GM19043 (cell line): ENCODE data around the gene ZFPL1.

Experiments used
- ATAC-seq: cut with Tn5 transposase; IDR thresholded peaks from one replicate; pipeline ENCODE4 v1.9.1; 2021; ENCODE audit warnings: low read depth; ENCODE audit not compliant: unreplicated experiment

The ZFPL1 gene

GRCh38 chr11:65059959-65060824 lies 23.8 kb upstream of the ZFPL1 start:
- no peak for ATAC-seq

- no peak for ATAC-seq
Observed at GRCh38 chr11:65060913-65061408, 23.1 kb upstream of the ZFPL1 start.

GRCh38 chr11:65063532-65063931 lies 20.5 kb upstream of the ZFPL1 start:
- ATAC-seq = no peak

- ATAC-seq = no peak
Observed at GRCh38 chr11:65064847-65065240, 19.2 kb upstream of the ZFPL1 start.

DNA sequence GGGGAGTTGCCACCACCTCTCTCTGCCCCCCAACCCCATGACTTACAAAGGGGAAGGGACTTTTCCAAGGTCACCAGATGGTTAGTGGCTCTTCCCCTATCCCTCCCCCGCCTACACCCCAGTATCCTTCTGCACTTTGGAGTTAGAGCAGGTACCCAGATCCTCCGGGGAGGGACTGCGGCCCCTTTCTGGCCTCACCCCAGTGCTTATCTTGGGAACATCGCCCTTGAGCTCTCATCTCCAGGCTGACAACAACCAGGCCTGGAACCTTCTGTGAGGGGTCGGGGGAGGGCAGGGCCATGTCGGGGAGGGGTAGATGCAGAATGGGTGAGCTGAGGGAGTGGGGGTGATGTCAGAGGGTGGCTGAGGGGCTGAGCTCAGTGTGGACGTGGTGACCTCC lies 18.2 kb upstream of the ZFPL1 start:
- ATAC-seq = no peak

- no peak for ATAC-seq
Observed at GRCh38 chr11:65066315-65066714, 17.7 kb upstream of the ZFPL1 start.

DNA sequence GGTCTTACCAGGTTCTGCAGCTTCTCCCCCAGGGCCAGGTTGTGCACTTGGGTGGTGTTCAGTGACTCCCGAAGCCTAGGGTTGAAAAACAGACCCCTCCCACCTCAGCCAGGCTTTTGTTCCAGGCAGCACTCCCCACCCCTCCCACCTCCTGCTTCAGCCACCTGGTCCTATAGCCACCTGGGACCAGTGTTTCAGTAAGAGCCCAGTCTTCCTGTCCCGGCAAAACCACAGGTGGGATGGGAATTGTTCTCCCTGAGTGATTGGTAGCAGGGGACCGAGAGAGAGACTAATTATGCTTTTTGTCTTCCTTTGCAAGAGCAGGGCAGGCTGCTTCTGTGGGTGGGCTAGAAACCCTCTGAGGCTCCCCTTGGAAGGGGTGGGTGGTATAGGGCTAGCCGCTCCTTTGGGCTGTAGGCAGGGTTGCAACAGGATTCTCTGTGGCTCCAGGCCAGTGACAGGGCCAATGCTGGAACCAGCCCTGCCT lies 17.2 kb upstream of the ZFPL1 start:
- no peak for ATAC-seq

GRCh38 chr11:65067446-65067845 lies 16.6 kb upstream of the ZFPL1 start:
- no peak for ATAC-seq

DNA sequence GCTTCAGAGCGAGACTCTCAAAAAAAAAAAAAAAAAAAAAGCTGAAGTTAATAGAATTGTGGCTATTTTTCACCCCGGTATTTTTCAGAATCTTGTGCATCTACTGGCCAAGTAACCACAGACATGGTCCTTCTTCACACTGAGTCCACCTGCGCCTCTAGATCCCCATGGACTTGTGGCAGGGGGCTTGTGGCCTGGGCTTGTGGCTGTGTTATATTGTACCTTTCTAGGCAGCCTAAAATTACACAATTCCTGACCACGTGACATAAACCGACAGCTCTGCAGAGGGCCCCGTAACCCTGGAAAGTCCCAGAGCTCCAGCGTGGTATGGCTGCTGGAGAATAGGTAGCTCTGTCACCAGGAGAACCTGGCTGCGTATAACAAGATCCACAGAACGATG lies 14.8 kb upstream of the ZFPL1 start:
- ATAC-seq = no peak

DNA sequence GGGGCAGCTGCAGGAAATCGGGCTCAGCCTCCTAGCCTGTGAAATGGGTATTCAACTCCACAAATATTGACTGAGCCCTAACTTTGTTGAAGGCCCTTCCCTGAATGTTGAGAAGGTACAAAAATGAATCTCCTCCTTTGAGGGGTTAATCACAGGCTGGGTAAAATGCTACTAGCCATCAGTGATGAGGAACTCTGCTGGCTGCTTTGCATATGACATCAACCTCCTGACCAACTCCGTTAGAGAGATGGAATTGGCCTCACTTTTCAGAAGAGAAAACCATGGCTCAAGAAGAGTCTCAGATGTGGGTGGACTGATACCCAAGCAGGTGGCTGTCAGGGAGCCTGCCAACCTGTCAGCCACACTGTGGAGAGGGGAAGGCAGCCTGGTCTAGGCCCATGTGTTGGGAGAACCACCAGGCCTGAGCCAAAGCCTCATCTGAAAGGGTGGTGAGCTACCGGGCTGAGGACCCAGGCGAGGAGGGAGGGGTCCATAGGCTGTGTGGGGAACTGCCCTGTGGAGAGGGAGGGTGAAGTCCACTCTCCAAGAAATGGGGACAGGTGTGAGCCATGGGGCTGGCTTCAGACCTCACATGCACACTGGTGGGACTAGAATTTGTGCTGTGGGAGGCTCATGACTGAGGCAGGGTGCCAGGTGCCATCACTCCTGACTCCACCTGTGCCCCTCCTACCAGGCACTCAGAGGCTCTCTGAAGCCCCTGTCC lies 12.0 kb upstream of the ZFPL1 start:
- ATAC-seq = no peak

- no peak for ATAC-seq
Observed at GRCh38 chr11:65072631-65072966, 11.4 kb upstream of the ZFPL1 start.

- no peak for ATAC-seq
Observed at GRCh38 chr11:65077451-65077850, 6.6 kb upstream of the ZFPL1 start.

DNA sequence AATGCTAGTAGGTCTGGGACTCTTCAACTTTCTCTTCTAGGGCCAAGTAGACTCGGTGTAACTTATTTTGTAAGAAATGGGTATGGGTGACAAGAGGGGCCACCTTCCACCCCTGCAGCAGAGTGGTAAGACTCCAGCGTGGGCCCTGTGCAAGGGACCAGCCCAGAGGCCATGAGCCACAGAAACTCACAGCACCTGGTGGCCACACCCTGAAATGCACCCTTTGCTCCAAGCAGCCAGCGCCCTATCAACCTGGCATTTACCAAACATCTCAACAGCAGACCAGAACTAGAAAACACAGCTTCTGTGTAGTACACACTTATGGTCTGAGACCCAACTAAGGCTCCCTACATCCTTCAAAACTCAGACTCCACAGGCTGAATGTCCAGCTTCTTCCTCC lies 5.9 kb upstream of the ZFPL1 start:
- ATAC-seq = no peak

DNA sequence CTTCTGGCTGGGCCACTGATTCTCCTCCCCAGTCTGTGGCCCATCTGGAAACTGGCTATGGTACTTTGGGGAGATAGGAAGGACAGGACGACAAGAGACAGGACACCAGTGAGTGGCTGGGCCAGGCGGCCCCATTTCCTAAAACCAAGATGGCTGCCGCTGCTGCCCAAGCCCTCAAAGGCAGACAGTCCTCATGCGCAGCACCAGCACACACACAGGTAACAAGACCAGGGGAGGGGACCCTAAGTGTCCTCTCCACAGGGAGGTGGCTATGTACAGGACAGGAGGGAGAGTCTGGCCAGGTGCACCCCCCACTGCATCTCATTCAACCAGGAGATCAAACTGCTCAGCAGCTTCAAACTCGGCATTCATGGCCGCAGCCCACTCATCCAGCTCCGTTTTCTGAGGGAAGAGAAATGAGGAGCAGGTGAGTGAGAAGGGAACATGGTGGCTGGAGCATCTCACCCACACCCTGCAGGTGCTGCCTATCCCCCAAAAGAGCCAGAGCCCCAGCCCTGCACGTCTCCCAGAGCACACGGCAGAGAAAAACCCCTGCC lies 5.2 kb upstream of the ZFPL1 start:
- ATAC-seq = no peak

- no peak for ATAC-seq
Observed at GRCh38 chr11:65083134-65083833, 738 bp upstream of the ZFPL1 start.

- no peak for ATAC-seq
Observed at GRCh38 chr11:65084598-65085375, 765 bp downstream of the ZFPL1 start.

GRCh38 chr11:65085446-65085845 lies 1.4 kb downstream of the ZFPL1 start:
- no peak for ATAC-seq

DNA sequence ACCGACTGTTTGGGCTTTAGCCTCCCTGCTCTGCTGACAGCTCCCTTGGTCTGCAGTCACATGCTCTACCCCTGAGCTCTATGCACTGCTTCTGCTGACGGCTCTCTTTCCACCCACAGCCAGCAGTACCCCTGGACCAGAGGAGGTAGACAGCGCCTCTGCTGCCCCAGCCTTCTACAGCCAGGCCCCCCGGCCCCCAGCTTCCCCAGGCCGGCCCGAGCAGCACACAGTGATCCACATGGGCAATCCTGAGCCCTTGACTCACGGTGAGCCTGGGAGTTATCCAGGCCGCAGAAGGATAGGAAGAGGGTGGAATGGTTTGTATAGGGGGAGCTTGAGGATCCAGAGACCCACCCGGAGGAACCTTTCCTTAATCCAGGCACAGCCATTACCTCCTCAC lies 2.8 kb downstream of the ZFPL1 start:
- no peak for ATAC-seq

GRCh38 chr11:65087216-65087615 lies 3.2 kb downstream of the ZFPL1 start:
- no peak for ATAC-seq

DNA sequence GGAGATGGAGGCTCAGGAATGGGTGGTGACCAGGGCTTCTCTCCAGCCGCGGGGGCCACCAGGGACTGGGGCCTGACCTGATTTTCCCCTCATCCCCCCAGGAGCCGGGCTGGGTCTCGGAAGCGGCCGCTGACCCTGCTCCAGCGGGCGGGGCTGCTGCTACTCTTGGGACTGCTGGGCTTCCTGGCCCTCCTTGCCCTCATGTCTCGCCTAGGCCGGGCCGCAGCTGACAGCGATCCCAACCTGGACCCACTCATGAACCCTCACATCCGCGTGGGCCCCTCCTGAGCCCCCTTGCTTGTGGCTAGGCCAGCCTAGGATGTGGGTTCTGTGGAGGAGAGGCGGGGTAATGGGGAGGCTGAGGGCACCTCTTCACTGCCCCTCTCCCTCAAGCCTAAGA lies 3.8 kb downstream of the ZFPL1 start:
- ATAC-seq = no peak
